ENCODE measurements around the gene SLC39A11. TPM values are rescaled to one million over a fixed set of nuclear protein-coding genes. Genes with fewer than 3 reads are reported as not detected.
A peak's percentile ranks its signal among the peaks of the same experiment; 100 is the strongest.

SLC39A11 gene
- total RNA-seq, 1 donor: 15.8 TPM

GRCh38 chr17:72860778-72861177 lies 231.7 kb downstream of the SLC39A11 start:
- H3K4me3 ChIP-seq (ENCODE audit: low read depth, low read length): no peak overlapping the region
- no peak for DNase-seq (ENCODE audit: low read depth)
- no peak for TF ChIP-seq CTCF (IDR thresholded peaks at IDR 0.05; ENCODE audit: insufficient read depth, low read length)

DNA sequence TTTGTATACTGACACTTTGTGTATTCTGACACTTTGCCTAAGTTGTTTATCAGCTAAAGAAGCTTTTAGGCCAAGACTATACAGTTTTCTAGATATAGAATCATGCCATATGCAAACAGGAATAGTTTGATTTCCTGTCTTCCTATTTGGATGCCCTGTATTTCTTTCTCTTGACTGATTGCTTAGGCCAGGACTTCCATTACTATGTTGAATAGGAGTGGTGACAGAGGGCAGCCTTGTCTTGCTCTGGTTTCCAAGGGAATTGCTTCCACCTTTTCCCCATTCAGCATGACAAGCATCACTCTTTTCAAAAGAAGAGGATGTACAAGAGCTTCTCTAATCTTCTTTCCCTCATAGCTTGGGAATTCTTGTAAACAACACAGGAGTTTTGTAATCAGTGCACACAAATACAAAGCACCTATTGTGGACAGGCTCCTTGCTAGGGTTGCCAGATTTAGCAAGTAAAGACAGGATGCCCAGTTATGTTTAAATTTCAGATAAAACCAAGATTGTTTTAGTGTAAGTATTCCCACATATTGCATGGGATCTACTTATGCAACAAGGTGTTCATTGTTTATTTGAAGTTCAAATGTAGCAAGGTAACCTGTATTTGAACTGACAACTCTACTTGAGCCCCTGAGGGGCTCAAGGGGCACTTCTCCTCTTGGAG lies 233.5 kb downstream of the SLC39A11 start:
- H3K4me3 ChIP-seq (ENCODE audit: low read depth, low read length): no peak overlapping the region
- TF ChIP-seq CTCF (IDR thresholded peaks at IDR 0.05; ENCODE audit: insufficient read depth, low read length): no peak
- DNase-seq (ENCODE audit: low read depth): no peak

GRCh38 chr17:72853440-72854415 lies 238.8 kb downstream of the SLC39A11 start:
- no peak overlapping the region for H3K4me3 ChIP-seq (ENCODE audit: low read depth, low read length)
- no peak for TF ChIP-seq CTCF (IDR thresholded peaks at IDR 0.05; ENCODE audit: insufficient read depth, low read length)
- no peak for DNase-seq (ENCODE audit: low read depth)

- TF ChIP-seq CTCF (IDR thresholded peaks at IDR 0.05; ENCODE audit: insufficient read depth, low read length): no peak
- no peak for DNase-seq (ENCODE audit: low read depth)
- H3K4me3 ChIP-seq (ENCODE audit: low read depth, low read length): no peak overlapping the region
Observed at GRCh38 chr17:72852277-72852938, 240.1 kb downstream of the SLC39A11 start.

GRCh38 chr17:72850410-72851118 lies 241.9 kb downstream of the SLC39A11 start:
- no peak overlapping the region for H3K4me3 ChIP-seq (ENCODE audit: low read depth, low read length)
- DNase-seq (ENCODE audit: low read depth): peak; percentile 57
- no peak for TF ChIP-seq CTCF (IDR thresholded peaks at IDR 0.05; ENCODE audit: insufficient read depth, low read length)

- TF ChIP-seq CTCF (IDR thresholded peaks at IDR 0.05; ENCODE audit: insufficient read depth, low read length): no peak
- no peak for DNase-seq (ENCODE audit: low read depth)
- no peak overlapping the region for H3K4me3 ChIP-seq (ENCODE audit: low read depth, low read length)
Observed at GRCh38 chr17:72846399-72846798, 246.1 kb downstream of the SLC39A11 start.

Data from fibroblast of the aortic adventitia (primary cell).